Body of pancreas (tissue), 4 donors: ENCODE data around the gene KRT82. TPM values are rescaled to one million over a fixed set of nuclear protein-coding genes. Genes with fewer than 3 reads are reported as not detected.
"Not testable (repeated sequence)": the region's sequence is repeated elsewhere in the genome, so short reads cannot be mapped to it uniquely, and the experiment has no call there.

Source experiments
- ATAC-seq: fragments of 150-250 bp; one replicate; pipeline ENCODE4 v1.9.1; 2016
- DNase-seq, 4 donors: peaks; one replicate each; pipeline ENCODE4 v3.0.0-alpha.2; 2019
- H3K27ac ChIP-seq, 4 donors: fragments of 200-600 bp; sonication (generic); 1 replicate in 3 of 4; 2 replicates in 1 of 4; pipeline versions ENCODE4 v1.5.1 to v1.6.1; 2016 to 2019; ENCODE audit warnings: mild to moderate bottlenecking in 1 of 4, mixed read lengths in 1 of 4, moderate library complexity in 1 of 4
- H3K27me3 ChIP-seq, 2 donors: fragments of 200-600 bp; sonication (generic); one replicate each; pipeline ENCODE4 v1.6.0; 2016; ENCODE audit warnings: mild to moderate bottlenecking in 1 of 2
- H3K36me3 ChIP-seq, 2 donors: fragments of 200-600 bp; sonication (generic); replicated peaks in 1 of 2; 2 replicates each; pipeline ENCODE4 v1.5.1; 2016; ENCODE audit warnings: low read depth in 2 of 2; ENCODE audit not compliant: insufficient read depth in 1 of 2
- H3K4me1 ChIP-seq: fragments of 200-600 bp; sonication (generic); one replicate; pipeline ENCODE4 v1.6.0; 2016
- H3K4me3 ChIP-seq, 2 donors: fragments of 200-600 bp; sonication (generic); 1 replicate in 1 of 2; 2 replicates in 1 of 2; pipeline ENCODE4 v1.5.1; 2016 to 2019
- H3K9me3 ChIP-seq, 3 donors: fragments of 200-600 bp; sonication (generic); 1 replicate in 2 of 3; 2 replicates in 1 of 3; pipeline ENCODE4 v1.5.1; 2016
- POLR2A ChIP-seq, 3 donors: fragments of 450-650 bp; IDR thresholded peaks; one replicate each; pipeline ENCODE4 v1.6.1; 2016; ENCODE audit warnings: antibody characterized with exemption in 3 of 3, mild to moderate bottlenecking in 2 of 3
- WGBS, 2 donors: methylation state at CpG; one replicate each; pipeline ENCODE4 v1.1.5; 2017; 5-methylcytosine and 5-hydroxymethylcytosine counted together
- intact Hi-C: fragments of 100-400 bp; cut with DNase I; formaldehyde crosslinking; loops from one replicate; pipeline ENCODE4 v1.15.1; 2023
- total RNA-seq, 2 donors: library from RNA; depleted of rRNA; stranded (reverse); fragments of >200 nt; gene quantifications; one replicate each; pipeline ENCODE4 v1.1.0, GENCODE V29; 2016
- TF ChIP-seq, protein P1 (sequence below), 7 experiments: fragments of 450-650 bp in 4 of 7; fragments of 200-600 bp in 3 of 7; sonication (generic) in 3 of 7; IDR thresholded peaks; one replicate each; pipeline ENCODE4 v1.5.1; 2016 to 2019; ENCODE audit warnings: antibody characterized with exemption in 7 of 7

Gene KRT82
- total RNA-seq, 2 donors from 2014 or later: not detected

DNA sequence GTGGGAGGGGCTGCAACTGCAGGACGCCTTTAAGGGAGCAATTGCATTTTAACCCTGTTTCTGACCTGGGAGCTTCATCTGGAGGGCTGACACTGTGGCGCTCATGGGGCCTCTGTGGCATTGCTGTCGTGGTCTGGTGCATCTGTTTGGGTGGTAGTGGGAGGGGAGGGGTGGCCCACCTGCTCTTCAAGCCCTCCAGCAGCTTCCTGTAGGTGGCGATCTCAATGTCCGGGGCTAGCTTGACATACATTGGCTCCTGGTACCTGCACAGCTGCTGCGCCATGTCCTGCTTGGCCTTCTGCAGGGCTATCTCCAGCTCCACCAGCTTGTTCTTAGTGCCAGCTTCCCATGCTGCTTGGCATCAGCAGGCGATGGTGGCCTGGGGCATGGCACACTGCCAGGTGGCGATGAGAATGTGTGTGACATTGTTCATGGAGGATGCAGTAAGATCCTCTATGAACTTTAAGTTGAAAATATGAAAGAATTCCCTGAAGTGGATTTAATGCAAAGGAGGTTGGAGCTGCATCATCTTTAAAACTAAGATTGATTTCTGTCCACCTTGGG, 7.7 kb upstream of the KRT82 start:
- Histone ChIP-seq H3K9me3 (no peaks in the 10 kb centered on the region), H3K27ac (no peak overlapping the region), H3K4me1 (no peaks in the 10 kb centered on the region), H3K36me3 (no peaks in the 10 kb centered on the region), H3K27me3 (no peaks in the 10 kb centered on the region), H3K4me3 (no peak overlapping the region)
- WGBS, 2 donors: 40 to 45% methylated on average over 2 to 8 of the region's 8 CpGs
- no peak for TF ChIP-seq POLR2A (IDR thresholded peaks at IDR 0.05)
- TF ChIP-seq, protein P1, sequence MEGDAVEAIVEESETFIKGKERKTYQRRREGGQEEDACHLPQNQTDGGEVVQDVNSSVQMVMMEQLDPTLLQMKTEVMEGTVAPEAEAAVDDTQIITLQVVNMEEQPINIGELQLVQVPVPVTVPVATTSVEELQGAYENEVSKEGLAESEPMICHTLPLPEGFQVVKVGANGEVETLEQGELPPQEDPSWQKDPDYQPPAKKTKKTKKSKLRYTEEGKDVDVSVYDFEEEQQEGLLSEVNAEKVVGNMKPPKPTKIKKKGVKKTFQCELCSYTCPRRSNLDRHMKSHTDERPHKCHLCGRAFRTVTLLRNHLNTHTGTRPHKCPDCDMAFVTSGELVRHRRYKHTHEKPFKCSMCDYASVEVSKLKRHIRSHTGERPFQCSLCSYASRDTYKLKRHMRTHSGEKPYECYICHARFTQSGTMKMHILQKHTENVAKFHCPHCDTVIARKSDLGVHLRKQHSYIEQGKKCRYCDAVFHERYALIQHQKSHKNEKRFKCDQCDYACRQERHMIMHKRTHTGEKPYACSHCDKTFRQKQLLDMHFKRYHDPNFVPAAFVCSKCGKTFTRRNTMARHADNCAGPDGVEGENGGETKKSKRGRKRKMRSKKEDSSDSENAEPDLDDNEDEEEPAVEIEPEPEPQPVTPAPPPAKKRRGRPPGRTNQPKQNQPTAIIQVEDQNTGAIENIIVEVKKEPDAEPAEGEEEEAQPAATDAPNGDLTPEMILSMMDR (IDR thresholded peaks at IDR 0.05): no peak
- no peak for DNase-seq
- no peak for ATAC-seq
- intact Hi-C loops: no loop called here

DNA sequence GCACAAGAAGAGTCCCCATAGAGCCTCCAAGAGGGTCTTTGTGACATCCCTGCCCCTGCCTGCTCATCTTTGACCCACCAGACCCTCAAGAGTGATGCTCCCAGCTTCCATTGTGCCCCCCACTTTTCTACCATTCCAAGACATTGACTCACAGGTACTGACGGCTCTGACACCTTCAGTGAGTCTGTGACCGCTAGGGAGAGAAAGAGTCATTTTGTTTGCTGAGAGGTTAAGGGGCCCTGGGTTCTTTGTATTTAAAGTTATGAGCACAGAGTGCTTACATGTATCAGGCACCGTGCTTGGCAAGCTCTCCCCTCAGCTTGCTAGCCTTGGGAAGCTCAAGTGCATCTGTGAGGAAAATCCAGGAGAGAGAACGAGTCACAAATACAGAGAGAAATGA, 7.1 kb upstream of the KRT82 start:
- H3K9me3 ChIP-seq: no peaks in the 10 kb centered on the region

DNA sequence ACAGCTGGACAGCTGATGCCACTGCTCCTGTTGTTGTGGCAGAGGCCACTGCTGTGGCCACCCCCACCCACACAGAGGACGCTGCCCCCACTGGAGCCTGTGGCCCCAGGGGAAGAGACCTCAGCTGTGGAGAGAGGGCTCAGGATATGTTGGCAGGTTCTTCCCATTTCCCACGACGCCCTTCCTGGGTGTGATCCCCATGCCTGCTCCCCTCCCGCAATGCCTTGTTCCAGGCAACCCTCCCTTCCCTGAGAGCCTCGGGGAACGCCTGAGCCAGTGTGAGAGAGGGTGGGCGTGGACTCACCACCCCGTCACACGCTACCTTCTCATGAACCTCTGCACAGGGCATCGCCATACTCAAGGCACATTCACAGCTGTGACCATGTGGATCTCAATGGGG, 5.7 kb upstream of the KRT82 start:
- TF ChIP-seq, protein P1 (IDR thresholded peaks at IDR 0.05): no peak
- TF ChIP-seq POLR2A (IDR thresholded peaks at IDR 0.05): no peak
- no peak for DNase-seq
- Histone ChIP-seq H3K36me3 (no peaks in the 10 kb centered on the region), H3K27me3 (no peaks in the 10 kb centered on the region), H3K4me1 (no peaks in the 10 kb centered on the region), H3K4me3 (no peak overlapping the region), H3K27ac (no peak overlapping the region), H3K9me3 (no peaks in the 10 kb centered on the region)
- WGBS, 2 donors: 92 to 97% methylated on average over 9 of the region's 10 CpGs
- ATAC-seq: no peak
- intact Hi-C loops: no loop called here

More for the DNA sequence above, 7.1 kb upstream of the KRT82 start:
- H3K36me3 ChIP-seq: no peaks in the 10 kb centered on the region
- 53 to 63% methylated on average over 4 of the region's 4 CpGs for WGBS, 2 donors
- no peak overlapping the region for H3K27ac ChIP-seq
- no peak for DNase-seq
- TF ChIP-seq, protein P1 (IDR thresholded peaks at IDR 0.05): no peak
- TF ChIP-seq POLR2A (IDR thresholded peaks at IDR 0.05): no peak
- no peaks in the 10 kb centered on the region for H3K4me1 ChIP-seq
- H3K4me3 ChIP-seq: no peak overlapping the region
- no peaks in the 10 kb centered on the region for H3K27me3 ChIP-seq
- intact Hi-C loops: no loop called here
- ATAC-seq: no peak

DNA sequence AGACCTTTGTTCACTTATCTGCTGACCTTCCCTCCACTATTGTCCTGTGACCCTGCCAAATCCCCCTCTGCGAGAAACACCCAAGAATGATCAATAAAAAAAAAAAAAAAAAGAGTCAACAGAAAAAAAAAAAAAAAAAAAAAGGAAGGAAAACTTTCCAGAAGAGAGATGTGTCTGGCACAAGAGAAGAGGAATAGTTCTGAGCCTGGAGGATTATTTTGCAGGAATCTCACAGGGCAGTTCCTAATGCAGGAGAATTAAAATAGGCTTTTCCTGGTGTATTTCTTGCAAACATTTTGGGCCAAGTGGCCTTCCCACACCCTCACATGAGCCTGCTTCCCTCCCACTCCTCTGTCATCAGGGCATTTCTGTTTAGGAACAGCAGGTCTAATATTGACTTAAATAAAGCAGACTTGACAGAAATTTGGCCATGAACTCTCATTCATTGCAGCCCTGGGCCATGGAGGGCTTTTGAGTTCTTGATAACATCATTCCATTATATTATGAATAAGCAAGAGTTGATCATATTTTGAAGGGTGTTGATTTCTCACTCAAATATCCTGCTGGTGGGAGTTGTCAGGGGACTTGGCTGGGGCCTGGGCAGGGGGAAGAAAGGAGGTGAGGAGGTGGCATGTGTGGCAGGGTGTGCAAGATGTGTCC, 4.6 kb upstream of the KRT82 start:
- H3K4me1 ChIP-seq, ATAC-seq, H3K27ac ChIP-seq, H3K36me3 ChIP-seq, DNase-seq, H3K4me3 ChIP-seq, H3K9me3 ChIP-seq, H3K27me3 ChIP-seq, intact Hi-C loops: not testable (repeated sequence)
- no CpG with 5 or more reads among the region's 1 CpG for WGBS, 2 donors

DNA sequence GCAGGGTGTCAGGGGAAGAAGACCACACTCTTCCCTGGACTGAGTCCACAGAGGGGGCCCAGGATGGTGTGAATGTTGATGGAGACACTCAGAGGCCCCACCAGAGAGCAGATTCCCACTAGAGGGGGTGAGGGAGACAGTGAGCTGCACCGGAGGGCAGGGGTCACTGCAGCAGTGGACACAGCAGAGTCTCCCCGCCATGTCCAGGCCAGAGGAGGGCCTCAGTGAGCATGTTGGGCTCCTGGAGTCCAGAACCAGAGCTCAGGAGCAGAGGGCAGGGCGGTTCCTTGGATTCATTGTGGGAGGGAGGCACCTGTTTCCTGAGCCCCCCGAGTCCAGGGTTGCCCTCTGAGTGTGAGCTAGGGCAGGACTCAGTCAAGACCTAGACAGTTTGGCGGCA, 1.8 kb upstream of the KRT82 start:
- no peak for ATAC-seq
- H3K4me1 ChIP-seq: no peaks in the 10 kb centered on the region
- no peak for TF ChIP-seq POLR2A (IDR thresholded peaks at IDR 0.05)
- TF ChIP-seq, protein P1 (IDR thresholded peaks at IDR 0.05): no peak
- no peak for DNase-seq
- intact Hi-C loops: no loop called here
- no peaks in the 10 kb centered on the region for H3K9me3 ChIP-seq
- no peak overlapping the region for H3K4me3 ChIP-seq
- H3K27me3 ChIP-seq: no peaks in the 10 kb centered on the region
- H3K36me3 ChIP-seq: no peaks in the 10 kb centered on the region
- H3K27ac ChIP-seq: no peak overlapping the region
- WGBS, 2 donors: 80 to 85% methylated on average over 2 to 5 of the region's 5 CpGs
